ENCODE results near the gene PRKCH. TPM values are rescaled to one million over a fixed set of nuclear protein-coding genes. Genes with fewer than 3 reads are reported as not detected.

Gene PRKCH
- total and polyA plus RNA-seq, 12 donors, result 8.3 to 25.1 (median 17.7) TPM

DNA sequence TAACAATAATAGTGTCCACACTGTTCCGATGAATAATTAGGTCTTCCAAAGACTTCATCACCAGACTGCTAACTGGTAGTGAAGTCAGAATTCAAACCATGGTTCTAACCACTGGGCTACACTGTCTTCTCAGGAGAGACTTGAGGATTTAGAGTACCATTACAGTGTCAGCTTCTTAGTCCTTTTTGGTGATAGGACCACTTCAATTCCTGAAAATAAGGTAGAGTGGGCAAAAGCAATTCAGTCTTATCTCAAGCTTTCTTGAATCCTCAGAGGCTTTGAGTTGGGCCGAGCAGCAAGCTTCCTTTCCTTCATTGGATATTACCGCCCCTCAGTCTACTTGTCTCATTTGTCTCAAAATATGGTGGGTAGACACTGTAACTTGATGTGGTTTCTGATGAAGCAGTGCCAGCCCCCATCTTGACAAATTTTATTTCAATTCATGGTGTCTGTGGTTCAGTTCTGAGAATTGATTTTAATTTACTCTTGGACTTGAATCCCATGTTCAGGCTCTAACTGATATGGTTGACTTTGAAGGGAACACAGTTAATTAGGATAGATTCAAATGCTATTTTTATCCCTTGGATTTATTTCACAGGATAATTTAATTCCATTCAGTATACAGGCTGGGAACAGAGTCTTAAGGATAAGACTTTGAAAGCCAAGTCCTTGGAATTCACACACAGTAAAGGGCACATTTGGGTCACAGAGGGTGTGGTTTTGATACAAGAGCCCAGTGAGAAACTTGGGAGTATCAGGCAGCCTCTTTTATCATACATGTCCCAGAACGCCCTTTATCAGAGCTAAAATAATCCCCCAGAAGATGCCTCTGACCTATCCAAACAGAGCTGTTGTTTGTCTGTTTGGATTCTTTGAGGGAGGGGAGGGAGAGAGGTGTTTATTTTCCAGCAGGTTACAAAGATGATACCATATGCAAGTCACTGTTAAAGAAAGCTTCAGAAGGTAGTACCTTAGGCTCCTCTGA is 167.3 kb downstream of the PRKCH start:
- Histone ChIP-seq H3K9me3 (no peaks in the 10 kb centered on the region), H3K4me1 (peaks cover 4 to 58% (median 29%) of the 10 kb centered on the region in 9 donors), H3K27ac (peak overlapping the region; percentile 16 to 90 (median 63)), H3K4me3 (no peak overlapping the region), H3K27me3 (no peaks in the 10 kb centered on the region), H3K36me3 (peaks cover 0 to 68% (median 0%) of the 10 kb centered on the region in 9 donors)
- ATAC-seq (peak; percentile 24 to 63 (median 44)), DNase-seq (no peak)
- 59 to 65% methylated on average over 4 of the region's 4 CpGs for WGBS, 2 donors
- intact Hi-C loops (cut with DNase I), result no loop called here
- TF ChIP-seq, protein P1, sequence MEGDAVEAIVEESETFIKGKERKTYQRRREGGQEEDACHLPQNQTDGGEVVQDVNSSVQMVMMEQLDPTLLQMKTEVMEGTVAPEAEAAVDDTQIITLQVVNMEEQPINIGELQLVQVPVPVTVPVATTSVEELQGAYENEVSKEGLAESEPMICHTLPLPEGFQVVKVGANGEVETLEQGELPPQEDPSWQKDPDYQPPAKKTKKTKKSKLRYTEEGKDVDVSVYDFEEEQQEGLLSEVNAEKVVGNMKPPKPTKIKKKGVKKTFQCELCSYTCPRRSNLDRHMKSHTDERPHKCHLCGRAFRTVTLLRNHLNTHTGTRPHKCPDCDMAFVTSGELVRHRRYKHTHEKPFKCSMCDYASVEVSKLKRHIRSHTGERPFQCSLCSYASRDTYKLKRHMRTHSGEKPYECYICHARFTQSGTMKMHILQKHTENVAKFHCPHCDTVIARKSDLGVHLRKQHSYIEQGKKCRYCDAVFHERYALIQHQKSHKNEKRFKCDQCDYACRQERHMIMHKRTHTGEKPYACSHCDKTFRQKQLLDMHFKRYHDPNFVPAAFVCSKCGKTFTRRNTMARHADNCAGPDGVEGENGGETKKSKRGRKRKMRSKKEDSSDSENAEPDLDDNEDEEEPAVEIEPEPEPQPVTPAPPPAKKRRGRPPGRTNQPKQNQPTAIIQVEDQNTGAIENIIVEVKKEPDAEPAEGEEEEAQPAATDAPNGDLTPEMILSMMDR (IDR thresholded peaks at IDR 0.05), result no peak

DNA sequence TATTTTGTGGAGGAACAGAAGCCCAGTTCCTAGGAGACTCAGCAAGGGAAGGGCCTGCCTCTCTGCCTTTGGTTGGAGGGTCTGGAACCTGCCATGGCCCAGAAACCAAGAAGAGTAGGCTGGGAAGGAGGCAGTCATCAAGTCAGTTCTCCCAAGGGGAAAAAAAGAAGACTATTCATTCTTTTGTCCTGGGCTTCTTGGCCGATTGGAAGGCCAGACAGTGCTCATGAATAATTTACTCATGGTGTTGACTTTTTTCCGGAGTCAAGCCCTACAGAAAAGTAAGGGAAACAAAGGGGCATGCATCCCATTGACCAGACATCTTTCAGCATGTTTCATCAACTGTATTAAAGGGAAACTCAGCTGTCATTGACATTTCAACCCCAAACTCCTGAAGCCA is 168.1 kb downstream of the PRKCH start:
- ATAC-seq (peak in 1 of 8 donors; percentile 16), DNase-seq (no peak)
- Histone ChIP-seq H3K4me1 (peaks cover 4 to 60% (median 29%) of the 10 kb centered on the region in 9 donors), H3K4me3 (no peak overlapping the region), H3K36me3 (peaks cover 0 to 66% (median 0%) of the 10 kb centered on the region in 9 donors), H3K9me3 (no peaks in the 10 kb centered on the region), H3K27me3 (no peaks in the 10 kb centered on the region), H3K27ac (peak overlapping the region; percentile 16 to 90 (median 63))
- intact Hi-C loops (cut with DNase I), result no loop called here
- 73 to 74% methylated on average over 2 of the region's 2 CpGs for WGBS, 2 donors
- TF ChIP-seq, protein P1 (IDR thresholded peaks at IDR 0.05), result no peak

DNA sequence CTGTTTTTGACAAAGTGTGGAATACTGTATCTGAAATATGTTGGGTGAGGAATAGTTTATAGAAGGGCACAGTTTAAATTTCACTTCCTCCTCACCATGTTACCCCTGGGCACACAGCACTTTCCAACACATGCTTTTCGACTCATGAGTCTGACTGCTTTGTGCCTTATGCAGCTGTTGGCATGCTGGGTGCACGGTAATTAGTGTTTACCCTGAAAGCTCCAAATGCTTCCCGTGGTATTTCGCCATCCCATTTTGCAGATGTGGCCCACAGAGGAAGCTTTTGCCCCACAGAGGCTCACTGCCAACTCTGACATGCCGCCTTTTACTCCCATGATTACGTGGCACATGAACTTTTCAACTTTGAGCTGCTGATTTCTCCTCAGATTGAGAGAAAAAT is 168.6 kb downstream of the PRKCH start:
- Histone ChIP-seq H3K27ac (peak overlapping the region in 9 of 10 donors; percentile 3 to 90 (median 63)), H3K4me1 (peaks cover 4 to 60% (median 29%) of the 10 kb centered on the region in 9 donors), H3K27me3 (no peaks in the 10 kb centered on the region), H3K9me3 (no peaks in the 10 kb centered on the region), H3K4me3 (no peak overlapping the region), H3K36me3 (peaks cover 0 to 62% (median 0%) of the 10 kb centered on the region in 9 donors)
- TF ChIP-seq, protein P1 (IDR thresholded peaks at IDR 0.05), result no peak
- ATAC-seq (peak in 6 of 8 donors; percentile 30 to 70 (median 51)), DNase-seq (peak in 1 of 2 donors; percentile 43)
- intact Hi-C loops (cut with DNase I), result no loop called here
- 69 to 81% methylated on average over 6 of the region's 6 CpGs for WGBS, 2 donors

DNA sequence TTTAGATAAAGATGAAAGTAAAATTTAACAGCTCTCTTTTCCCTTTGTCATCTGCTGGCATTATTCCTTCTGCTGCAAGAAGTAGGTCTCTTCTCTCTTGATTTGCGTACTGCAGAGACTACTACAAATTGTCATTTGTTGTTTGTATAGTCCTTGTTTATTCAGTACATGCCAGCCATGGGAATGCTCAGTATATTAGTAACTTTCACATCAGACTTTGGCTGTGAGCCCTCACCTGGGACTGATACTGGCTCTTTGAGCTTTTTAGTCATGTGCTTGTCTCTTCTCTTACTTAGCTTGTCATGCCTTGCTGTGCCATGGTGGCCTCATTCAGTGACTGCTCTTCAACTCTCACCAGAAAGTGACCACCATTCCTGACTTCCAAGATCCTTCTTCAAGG is 169.8 kb downstream of the PRKCH start:
- 0% methylated on average over 1 of the region's 1 CpG for WGBS, 2 donors
- no peak for ATAC-seq

More for the DNA sequence above, 169.8 kb downstream of the PRKCH start:
- Histone ChIP-seq H3K4me3 (no peak overlapping the region), H3K27ac (peak overlapping the region in 6 of 10 donors; percentile 3 to 90 (median 64)), H3K27me3 (no peaks in the 10 kb centered on the region), H3K36me3 (peaks cover 0 to 49% (median 0%) of the 10 kb centered on the region in 9 donors), H3K4me1 (peaks cover 4 to 60% (median 29%) of the 10 kb centered on the region in 9 donors), H3K9me3 (no peaks in the 10 kb centered on the region)
- TF ChIP-seq, protein P1 (IDR thresholded peaks at IDR 0.05), result no peak
- intact Hi-C loops (cut with DNase I), result no loop called here
- DNase-seq, result no peak

All from heart right ventricle (tissue), 16 donors.